ENCODE data around the gene KLF4.
"Not testable (repeated sequence)": the region's sequence is repeated elsewhere in the genome, so short reads cannot be mapped to it uniquely, and the experiment has no call there.

The KLF4 gene

DNA sequence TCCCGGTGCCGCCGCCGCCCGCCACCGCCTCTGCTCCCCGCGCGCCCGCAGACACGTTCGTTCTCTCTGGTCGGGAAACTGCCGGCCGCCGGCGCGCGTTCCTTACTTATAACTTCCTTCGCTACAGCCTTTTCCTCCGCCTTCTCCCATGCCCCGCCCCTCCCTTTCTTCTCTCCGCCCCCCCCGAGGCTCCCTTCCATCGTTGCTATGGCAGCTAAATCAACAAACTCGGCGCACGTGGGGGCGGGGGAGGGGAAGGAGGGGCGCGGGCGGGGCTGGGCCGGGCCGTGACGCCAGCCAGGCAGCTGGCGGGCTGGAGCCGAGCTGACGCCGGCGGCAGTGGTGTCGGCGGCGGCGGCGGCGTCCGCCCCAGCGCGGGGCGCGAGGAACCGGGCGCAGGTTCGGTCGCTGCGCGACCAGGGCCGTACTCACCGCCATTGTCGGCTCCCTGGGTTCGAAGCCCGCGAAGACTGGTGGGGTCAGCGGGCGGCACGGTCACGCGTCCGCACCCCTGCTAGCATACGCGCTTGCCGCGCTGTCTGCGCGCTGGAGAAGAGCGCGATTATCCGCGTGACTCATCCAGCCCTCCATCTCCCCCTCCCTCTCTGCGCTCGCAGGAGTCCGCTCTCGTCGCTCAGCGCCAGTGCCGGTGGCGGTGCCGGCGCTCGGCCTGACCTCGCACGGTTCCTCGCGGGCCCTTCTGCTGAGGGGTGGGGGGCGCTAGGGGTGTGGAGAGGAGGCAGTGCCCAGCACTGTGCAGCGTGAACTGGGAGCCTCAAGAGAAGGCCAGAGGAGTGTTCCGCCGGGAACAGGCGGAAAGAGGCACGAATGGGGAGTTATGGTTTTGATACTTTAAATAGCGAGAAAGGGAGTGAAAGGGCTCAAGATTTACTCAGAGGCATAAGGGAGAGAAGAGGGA is at the start of gene KLF4:
TSS of gene KLF4 (minus strand) at position 83 of the 919 bp plus-strand sequence. CDS start 597 bp downstream, outside the sequence.
- DNase-seq (ENCODE audit: low read depth in 2 of 2) = peak; percentile 52 to 57

DNA sequence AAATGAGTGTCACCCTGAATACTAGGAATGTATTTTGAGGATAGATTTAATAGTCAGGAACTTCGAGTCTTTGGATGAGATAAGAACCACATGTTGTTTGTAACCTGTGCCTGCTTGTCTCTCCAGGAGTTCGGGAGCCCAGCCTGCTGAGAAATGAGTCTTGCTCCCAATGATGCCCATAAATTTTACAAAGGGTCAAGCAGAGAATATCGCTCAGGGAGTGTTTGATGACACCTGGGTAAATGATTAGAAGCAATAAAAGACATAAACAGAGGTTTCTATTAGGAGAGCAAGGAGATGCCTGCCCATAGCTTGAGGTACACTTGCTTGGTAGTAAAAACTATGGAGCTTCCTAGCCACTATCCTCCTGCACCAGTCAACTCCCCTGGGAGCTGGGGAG is 46.9 kb upstream of the KLF4 start:
- DNase-seq (ENCODE audit: low read depth in 2 of 2) = no peak

DNA sequence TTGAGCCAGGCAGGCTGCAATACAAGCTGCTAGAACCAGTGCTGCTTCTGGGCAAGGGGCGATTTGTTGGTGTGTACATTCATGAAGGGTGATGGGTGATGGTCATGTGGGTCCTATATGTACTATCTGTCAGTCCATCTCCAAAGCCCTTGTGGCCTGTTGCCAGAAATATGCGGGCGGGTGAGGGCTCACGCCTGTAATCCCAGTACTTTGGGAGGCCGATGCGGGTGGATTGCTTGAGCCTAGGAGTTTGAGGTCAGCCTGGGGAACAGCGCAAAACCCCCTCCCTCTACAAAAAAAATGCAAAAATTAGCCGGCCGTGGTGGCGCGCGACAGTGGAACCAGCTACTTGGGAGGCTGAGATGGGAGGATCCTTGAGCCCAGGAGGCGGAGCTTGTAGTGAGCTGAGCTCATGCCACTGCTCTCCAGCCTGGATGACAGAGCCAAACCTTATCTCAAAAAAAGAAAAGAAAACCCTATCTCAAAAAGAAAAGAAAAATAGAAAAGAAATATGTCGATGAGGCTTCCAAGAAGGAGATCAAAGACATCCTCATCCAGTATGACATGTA is 45.0 kb upstream of the KLF4 start:
- DNase-seq (ENCODE audit: low read depth in 2 of 2) = no peak

GRCh38 chr9:107530679-107531078 is 41.1 kb upstream of the KLF4 start:
- DNase-seq (ENCODE audit: low read depth in 2 of 2) = no peak

- DNase-seq (ENCODE audit: low read depth in 2 of 2) = no peak
Observed at GRCh38 chr9:107528686-107529085, 39.1 kb upstream of the KLF4 start.

- DNase-seq (ENCODE audit: low read depth in 2 of 2) = no peak
Observed at GRCh38 chr9:107523539-107523938, 34.0 kb upstream of the KLF4 start.

DNA sequence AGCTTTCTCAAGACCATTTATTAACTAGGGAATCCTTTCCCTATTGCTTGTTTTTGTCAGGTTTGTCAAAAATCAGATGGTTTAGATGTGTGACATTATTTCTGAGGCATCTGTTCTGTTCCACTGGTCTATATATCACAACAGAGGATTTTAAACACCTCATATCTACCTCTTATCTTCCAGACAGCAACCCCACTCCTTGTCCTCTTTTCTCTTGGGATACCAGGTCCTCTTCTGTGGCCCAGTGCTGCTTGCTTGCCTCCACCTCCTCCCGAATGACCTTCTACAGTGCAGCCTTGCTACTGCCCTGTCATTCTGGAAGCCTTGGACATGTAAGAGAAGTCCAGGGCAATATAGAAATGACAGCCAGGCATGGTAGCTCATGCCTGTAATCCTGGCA is 30.6 kb upstream of the KLF4 start:
- no peak for DNase-seq (ENCODE audit: low read depth in 2 of 2)

- no peak for DNase-seq (ENCODE audit: low read depth in 2 of 2)
Observed at GRCh38 chr9:107518037-107518807, 28.7 kb upstream of the KLF4 start.

DNA sequence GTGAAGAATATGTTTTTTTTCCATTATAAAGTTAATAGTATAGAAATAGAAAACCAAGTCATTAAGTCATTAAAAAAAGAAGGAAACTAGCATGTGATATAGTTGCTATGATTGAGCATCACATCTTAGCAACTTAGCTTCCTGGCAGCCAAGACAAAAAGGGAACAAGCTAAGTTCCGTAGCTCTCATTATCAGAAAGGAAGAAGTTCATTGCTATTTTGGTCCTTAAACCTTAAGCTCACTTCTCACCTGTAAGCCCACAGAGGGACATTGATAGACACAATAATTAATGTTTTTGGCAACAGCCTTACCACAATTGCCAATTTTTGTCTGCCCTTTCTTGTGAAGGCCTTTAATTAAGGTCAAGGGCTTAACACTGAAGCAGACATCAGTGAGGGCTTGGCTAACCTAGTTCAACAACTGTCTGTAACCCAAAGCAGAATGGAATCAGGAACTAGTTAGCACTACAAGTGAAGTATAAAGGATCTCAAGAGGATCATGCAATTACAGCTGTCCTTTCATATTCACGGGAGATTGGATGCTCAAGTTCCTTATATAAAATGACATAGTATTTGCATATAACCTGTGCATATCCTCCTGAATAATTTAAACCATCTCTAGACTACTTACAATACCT is 24.0 kb upstream of the KLF4 start:
- no peak for DNase-seq (ENCODE audit: low read depth in 2 of 2)

DNA sequence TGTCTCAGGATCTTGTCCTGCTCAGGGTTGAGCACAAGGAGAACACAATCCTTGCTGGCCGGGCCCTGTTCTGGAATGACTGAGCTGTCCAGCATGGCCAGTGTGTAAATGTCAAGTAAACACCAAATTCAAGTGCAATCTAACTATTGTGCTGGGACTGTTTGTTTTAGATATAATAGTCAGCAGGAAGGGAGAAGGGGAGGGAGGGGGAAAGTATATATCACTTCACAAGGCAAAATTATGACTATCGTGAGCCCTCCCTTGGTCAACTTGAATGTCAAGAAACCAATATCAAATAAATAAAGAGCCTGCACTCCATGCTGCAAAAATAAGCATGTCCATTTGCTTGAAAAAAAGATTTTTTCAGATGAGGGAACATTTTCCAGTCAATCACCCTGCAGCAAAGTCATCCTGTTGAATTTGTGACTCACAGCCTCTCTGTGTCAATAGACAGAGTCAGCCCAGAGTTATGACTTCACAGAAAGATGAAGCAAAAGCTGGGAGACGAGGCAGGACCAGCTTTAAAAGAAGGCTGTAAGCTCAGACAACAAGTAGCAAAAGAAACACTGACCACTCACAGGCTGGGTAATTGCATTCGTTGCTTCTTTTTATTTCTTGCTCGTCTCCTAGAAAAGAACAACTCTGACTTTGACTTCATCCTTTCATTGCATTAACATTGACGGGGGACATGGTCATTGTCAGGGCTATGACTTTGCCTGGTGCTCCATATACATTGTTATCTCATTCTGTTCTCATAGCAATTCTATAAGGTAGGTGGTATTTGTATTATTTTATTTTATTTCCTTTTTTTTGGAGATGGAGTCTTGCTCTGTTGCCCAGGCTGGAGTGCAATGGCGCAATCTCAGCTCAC is 15.3 kb upstream of the KLF4 start:
- no peak for DNase-seq (ENCODE audit: low read depth in 2 of 2)

- no peak for DNase-seq (ENCODE audit: low read depth in 2 of 2)
Observed at GRCh38 chr9:107502464-107502863, 12.9 kb upstream of the KLF4 start.

- DNase-seq (ENCODE audit: low read depth in 2 of 2) = not testable (repeated sequence)
Observed at GRCh38 chr9:107500421-107501200, 11.0 kb upstream of the KLF4 start.

GRCh38 chr9:107496976-107497375 is 7.4 kb upstream of the KLF4 start:
- no peak for DNase-seq (ENCODE audit: low read depth in 2 of 2)

DNA sequence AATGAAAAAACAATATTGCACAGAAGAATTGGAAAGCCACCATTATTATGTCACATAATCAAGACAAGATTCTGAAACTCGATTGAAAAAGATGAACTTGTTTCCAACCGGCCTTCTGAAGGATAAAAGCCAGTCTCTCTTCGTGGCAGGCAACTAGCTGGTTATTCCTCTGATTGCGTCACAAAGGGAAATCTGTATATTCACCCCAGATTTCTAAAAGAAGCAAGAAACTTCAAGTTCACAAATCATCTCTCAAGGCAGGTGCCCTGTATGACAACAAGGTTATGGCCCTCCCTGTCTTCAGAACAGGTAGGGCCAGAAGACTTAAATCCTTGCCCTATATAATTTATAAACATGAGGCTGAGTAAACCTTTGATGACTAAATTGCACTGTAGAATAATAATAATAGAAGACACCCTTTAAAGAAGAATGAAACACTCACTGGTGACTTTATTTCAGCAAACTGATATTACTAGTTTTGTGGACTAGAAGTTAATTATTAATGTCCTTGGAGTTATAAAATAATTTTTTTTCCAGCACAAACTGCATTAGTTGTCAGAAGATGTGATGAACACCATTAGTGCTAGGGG is 2.9 kb upstream of the KLF4 start:
- no peak for DNase-seq (ENCODE audit: low read depth in 2 of 2)

GRCh38 chr9:107491081-107492053 is 1.8 kb upstream of the KLF4 start:
- no peak for DNase-seq (ENCODE audit: low read depth in 2 of 2)

GRCh38 chr9:107490606-107490970 is 1.0 kb upstream of the KLF4 start:
- DNase-seq (ENCODE audit: low read depth in 2 of 2) = not testable (repeated sequence)

GRCh38 chr9:107489144-107489673 is 360 bp downstream of the KLF4 start:
- DNase-seq (ENCODE audit: low read depth in 2 of 2) = no peak

DNA sequence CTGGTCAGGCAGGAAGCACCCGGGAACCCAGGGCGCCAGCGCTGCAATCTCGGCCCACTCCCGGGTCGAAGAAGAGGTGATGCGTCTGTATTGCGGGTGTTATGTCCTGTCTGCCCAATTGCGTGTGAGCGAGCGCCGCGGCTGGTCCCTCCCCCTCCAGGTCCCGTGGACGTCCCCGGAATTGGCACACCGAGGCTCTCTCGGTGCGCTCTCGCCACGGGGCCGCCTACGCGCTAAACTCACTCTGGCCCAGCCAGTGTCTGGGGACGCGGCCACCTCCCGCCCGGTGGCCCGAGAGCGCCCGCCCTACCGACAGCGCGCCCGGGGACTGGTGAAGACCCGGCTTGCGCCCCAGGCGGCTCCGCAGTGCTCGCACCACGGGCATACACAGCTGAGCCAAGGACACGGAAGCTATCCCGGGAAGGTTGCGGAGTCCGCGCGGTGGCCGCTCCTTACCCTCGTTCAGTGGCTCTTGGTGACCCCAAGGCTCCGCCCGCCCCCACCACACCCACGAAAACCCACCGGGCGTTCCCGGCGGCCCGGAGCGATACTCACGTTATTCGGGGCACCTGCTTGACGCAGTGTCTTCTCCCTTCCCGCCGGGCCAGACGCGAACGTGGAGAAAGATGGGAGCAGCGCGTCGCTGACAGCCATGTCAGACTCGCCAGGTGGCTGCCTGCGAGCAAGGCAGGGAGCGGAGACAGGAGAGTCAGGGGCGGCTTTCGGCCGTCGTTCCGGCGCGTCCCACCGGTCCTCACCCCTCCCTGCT is 1.0 kb downstream of the KLF4 start:
- no peak for DNase-seq (ENCODE audit: low read depth in 2 of 2)

Measured in activated CD4-positive, alpha-beta T cell treated with anti-CD3 and anti-CD28 coated beads for 24 hours (primary cell).